Measurements from ENCODE around the gene FBXO31. TPM values are rescaled to one million over a fixed set of nuclear protein-coding genes. Genes with fewer than 3 reads are reported as not detected.

Gene FBXO31
- total RNA-seq, 2 donors from 2014 or later, result 57.9 to 161 TPM

DNA sequence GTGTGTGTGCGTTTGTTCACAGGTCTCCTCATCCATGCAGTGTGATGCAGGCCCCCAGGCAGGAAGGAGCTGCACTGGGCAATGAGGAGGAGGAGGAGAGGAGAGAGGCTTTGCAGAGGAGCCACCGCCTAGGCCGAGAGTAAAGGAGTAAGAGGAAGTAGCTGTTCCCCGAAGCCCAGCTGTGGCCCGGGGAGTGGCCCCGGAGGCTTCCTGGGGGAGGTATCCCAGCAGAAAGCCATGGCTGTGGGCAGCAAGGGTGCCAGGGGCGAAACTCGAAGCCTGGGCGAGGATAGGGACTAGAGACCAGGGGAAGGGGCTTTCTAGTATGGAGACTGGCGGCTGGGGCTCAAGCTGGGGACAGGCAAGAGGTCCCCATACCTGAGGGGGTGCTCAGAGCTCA is 78.6 kb downstream of the FBXO31 start:
- no peak for ATAC-seq (ENCODE audit: insufficient number of reproducible peaks, low FRiP score, low read depth)
- no peak for DNase-seq (ENCODE audit: low spot score)

GRCh38 chr16:87303962-87304521 is 79.5 kb downstream of the FBXO31 start:
- no peaks in the 10 kb centered on the region for H3K27me3 ChIP-seq (replicated peaks; ENCODE audit: insufficient read depth)
- H3K27ac ChIP-seq, result no peak overlapping the region
- no peak overlapping the region for H3K4me3 ChIP-seq
- no peaks in the 10 kb centered on the region for H3K36me3 ChIP-seq
- ATAC-seq (ENCODE audit: insufficient number of reproducible peaks, low FRiP score, low read depth), result no peak
- no peaks in the 10 kb centered on the region for H3K4me1 ChIP-seq (ENCODE audit: control insufficient read depth in 1 of 2, low read depth in 2 of 2)
- H3K9me3 ChIP-seq, result no peaks in the 10 kb centered on the region
- no peak for DNase-seq (ENCODE audit: low spot score)
- no peak for TF ChIP-seq CTCF (IDR thresholded peaks at IDR 0.05)

More for the DNA sequence above, 78.6 kb downstream of the FBXO31 start:
- no peak for TF ChIP-seq CTCF (IDR thresholded peaks at IDR 0.05)
- H3K4me3 ChIP-seq, result no peak overlapping the region
- H3K36me3 ChIP-seq, result no peaks in the 10 kb centered on the region
- no peaks in the 10 kb centered on the region for H3K9me3 ChIP-seq
- no peaks in the 10 kb centered on the region for H3K27me3 ChIP-seq (replicated peaks; ENCODE audit: insufficient read depth)
- H3K4me1 ChIP-seq (ENCODE audit: control insufficient read depth in 1 of 2, low read depth in 2 of 2), result no peaks in the 10 kb centered on the region
- no peak overlapping the region for H3K27ac ChIP-seq

- ATAC-seq (ENCODE audit: insufficient number of reproducible peaks, low FRiP score, low read depth) (no peak), DNase-seq (ENCODE audit: low spot score) (no peak)
- no peaks in the 10 kb centered on the region for H3K36me3 ChIP-seq
- H3K9me3 ChIP-seq, result no peaks in the 10 kb centered on the region
- no peaks in the 10 kb centered on the region for H3K4me1 ChIP-seq (ENCODE audit: control insufficient read depth in 1 of 2, low read depth in 2 of 2)
- TF ChIP-seq CTCF (IDR thresholded peaks at IDR 0.05), result no peak
- H3K27me3 ChIP-seq (replicated peaks; ENCODE audit: insufficient read depth), result no peaks in the 10 kb centered on the region
- H3K4me3 ChIP-seq, result no peak overlapping the region
- H3K27ac ChIP-seq, result no peak overlapping the region
Measured at GRCh38 chr16:87303431-87303930, 80.1 kb downstream of the FBXO31 start.

DNA sequence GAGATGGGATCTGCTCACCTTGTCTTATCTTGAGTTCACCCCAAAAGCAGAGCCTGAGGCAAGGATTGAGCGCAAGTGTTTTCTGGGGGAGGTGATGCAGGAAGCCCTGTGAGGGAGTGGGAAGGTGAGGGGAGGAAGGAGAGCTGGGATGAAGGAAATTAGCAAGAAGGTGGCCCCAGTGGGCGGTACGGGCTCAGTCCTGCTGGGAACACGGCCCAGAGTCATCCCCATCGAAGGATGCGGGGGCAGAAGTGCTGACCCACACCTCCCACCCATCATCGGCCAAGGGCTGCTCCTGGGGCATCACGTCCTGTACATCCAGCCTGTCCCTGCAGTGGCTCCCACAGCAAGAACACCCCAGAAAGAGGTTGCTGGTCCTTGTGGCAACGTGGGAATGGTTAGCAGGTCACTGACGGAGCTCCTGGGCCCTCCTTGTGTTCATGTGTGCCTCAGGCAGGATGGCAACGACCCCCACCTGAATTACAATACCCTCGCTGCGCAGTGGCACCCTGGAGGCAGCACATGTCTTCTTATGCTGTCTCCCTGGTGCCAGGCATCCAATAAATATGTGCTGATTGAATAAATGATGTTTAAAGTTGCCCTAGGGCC is 84.6 kb downstream of the FBXO31 start:
- Histone ChIP-seq H3K36me3 (no peaks in the 10 kb centered on the region), H3K27me3 (replicated peaks; ENCODE audit: insufficient read depth) (no peaks in the 10 kb centered on the region), H3K9me3 (no peaks in the 10 kb centered on the region), H3K4me1 (ENCODE audit: control insufficient read depth in 1 of 2, low read depth in 2 of 2) (peaks cover 0 to 4% of the 10 kb centered on the region in 2 donors), H3K27ac (no peak overlapping the region), H3K4me3 (no peak overlapping the region)
- DNase-seq (ENCODE audit: low spot score), result no peak
- TF ChIP-seq CTCF (IDR thresholded peaks at IDR 0.05), result no peak
- ATAC-seq (ENCODE audit: insufficient number of reproducible peaks, low FRiP score, low read depth), result no peak

DNA sequence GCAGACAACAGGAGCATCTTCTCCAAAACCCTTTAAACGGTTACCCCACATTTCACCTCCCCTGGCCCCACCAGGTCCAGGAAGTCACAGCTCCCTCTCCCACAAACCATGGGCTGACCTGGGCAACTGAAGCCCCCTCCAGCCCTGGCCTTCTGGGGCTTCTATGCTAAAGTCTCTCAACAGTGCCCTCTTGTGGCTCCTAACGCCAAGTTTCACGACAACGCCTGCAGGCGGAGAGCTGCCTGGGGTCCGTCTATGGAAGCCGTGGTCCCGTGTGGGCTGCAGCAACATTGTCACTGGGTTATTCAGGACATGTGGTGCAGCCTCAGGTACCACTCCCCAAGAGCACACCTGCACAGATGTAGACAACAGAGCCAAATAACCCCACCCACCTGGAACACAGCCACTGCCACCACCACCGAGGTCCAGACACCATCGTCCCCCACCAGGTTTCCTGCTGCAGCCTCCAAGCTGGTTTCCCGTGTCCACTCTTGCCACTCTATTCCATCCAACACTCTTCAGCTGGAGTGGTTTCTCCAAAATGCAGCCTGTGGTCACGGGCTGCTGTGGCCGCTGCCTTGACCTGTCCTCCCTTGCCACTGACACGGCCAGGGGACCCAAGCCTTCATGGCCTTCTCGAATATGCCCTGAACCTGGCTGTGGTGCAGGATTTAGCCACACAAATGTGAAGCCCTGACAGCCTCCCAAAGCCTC is 85.5 kb downstream of the FBXO31 start:
- DNase-seq (ENCODE audit: low spot score) (no peak), ATAC-seq (ENCODE audit: insufficient number of reproducible peaks, low FRiP score, low read depth) (peak; percentile 55)
- Histone ChIP-seq H3K9me3 (no peaks in the 10 kb centered on the region), H3K4me3 (no peak overlapping the region), H3K27ac (no peak overlapping the region), H3K36me3 (no peaks in the 10 kb centered on the region), H3K4me1 (ENCODE audit: control insufficient read depth in 1 of 2, low read depth in 2 of 2) (peaks cover 0 to 4% of the 10 kb centered on the region in 2 donors), H3K27me3 (replicated peaks; ENCODE audit: insufficient read depth) (no peaks in the 10 kb centered on the region)
- peak; percentile 60 for TF ChIP-seq CTCF (IDR thresholded peaks at IDR 0.05)

Measured in thoracic aorta (tissue), 2 donors.